ENCODE results near the gene LIME1.

LIME1 gene

GRCh38 chr20:63690003-63690897 is 46.2 kb upstream of the LIME1 start:
- no peak for TF ChIP-seq CTCF (IDR thresholded peaks at IDR 0.05; ENCODE audit: insufficient read depth, low read length, poor library complexity, severe bottlenecking)
- no peak overlapping the region for H3K4me3 ChIP-seq (replicated peaks; ENCODE audit: low read depth, low read length)
- H3K27me3 ChIP-seq (replicated peaks; ENCODE audit: control insufficient read depth, insufficient read depth, low read length) = no peaks in the 10 kb centered on the region
- DNase-seq (ENCODE audit: extremely low read depth, insufficient read length) = no peak
- H3K36me3 ChIP-seq (ENCODE audit: control insufficient read depth, insufficient read depth, low read length) = peaks cover 3% of the 10 kb centered on the region

- no peak for TF ChIP-seq CTCF (IDR thresholded peaks at IDR 0.05; ENCODE audit: insufficient read depth, low read length, poor library complexity, severe bottlenecking)
- H3K4me3 ChIP-seq (replicated peaks; ENCODE audit: low read depth, low read length) = no peak overlapping the region
- H3K36me3 ChIP-seq (ENCODE audit: control insufficient read depth, insufficient read depth, low read length) = peaks cover 5% of the 10 kb centered on the region
- no peak for DNase-seq (ENCODE audit: extremely low read depth, insufficient read length)
- no peaks in the 10 kb centered on the region for H3K27me3 ChIP-seq (replicated peaks; ENCODE audit: control insufficient read depth, insufficient read depth, low read length)
Observed at GRCh38 chr20:63690898-63691710, 45.4 kb upstream of the LIME1 start.

GRCh38 chr20:63691711-63692435 is 44.6 kb upstream of the LIME1 start:
- H3K4me3 ChIP-seq (replicated peaks; ENCODE audit: low read depth, low read length) = no peak overlapping the region
- no peak for DNase-seq (ENCODE audit: extremely low read depth, insufficient read length)
- peaks cover 5% of the 10 kb centered on the region for H3K36me3 ChIP-seq (ENCODE audit: control insufficient read depth, insufficient read depth, low read length)
- no peak for TF ChIP-seq CTCF (IDR thresholded peaks at IDR 0.05; ENCODE audit: insufficient read depth, low read length, poor library complexity, severe bottlenecking)
- H3K27me3 ChIP-seq (replicated peaks; ENCODE audit: control insufficient read depth, insufficient read depth, low read length) = no peaks in the 10 kb centered on the region

GRCh38 chr20:63692436-63693082 is 43.9 kb upstream of the LIME1 start:
- Histone ChIP-seq H3K36me3 (ENCODE audit: control insufficient read depth, insufficient read depth, low read length) (peaks cover 5% of the 10 kb centered on the region), H3K4me3 (replicated peaks; ENCODE audit: low read depth, low read length) (no peak overlapping the region), H3K27me3 (replicated peaks; ENCODE audit: control insufficient read depth, insufficient read depth, low read length) (no peaks in the 10 kb centered on the region)
- DNase-seq (ENCODE audit: extremely low read depth, insufficient read length) = no peak
- no peak for TF ChIP-seq CTCF (IDR thresholded peaks at IDR 0.05; ENCODE audit: insufficient read depth, low read length, poor library complexity, severe bottlenecking)

GRCh38 chr20:63693083-63693732 is 43.3 kb upstream of the LIME1 start:
- Histone ChIP-seq H3K27me3 (replicated peaks; ENCODE audit: control insufficient read depth, insufficient read depth, low read length) (no peaks in the 10 kb centered on the region), H3K4me3 (replicated peaks; ENCODE audit: low read depth, low read length) (no peak overlapping the region), H3K36me3 (ENCODE audit: control insufficient read depth, insufficient read depth, low read length) (peaks cover 5% of the 10 kb centered on the region)
- no peak for TF ChIP-seq CTCF (IDR thresholded peaks at IDR 0.05; ENCODE audit: insufficient read depth, low read length, poor library complexity, severe bottlenecking)
- no peak for DNase-seq (ENCODE audit: extremely low read depth, insufficient read length)
